Aorta (tissue), 5 donors: ENCODE results near the gene CALY. TPM values are rescaled to one million over a fixed set of nuclear protein-coding genes. Genes with fewer than 3 reads are reported as not detected.

Source experiments
- ATAC-seq: fragments of 200-7000 bp; cut with Tn5 transposase; one replicate; pipeline ENCODE4 v1.9.1; 2022; ENCODE audit warnings: moderate library complexity; ENCODE audit not compliant: low FRiP score
- DNase-seq, 2 donors: peaks; one replicate each; pipeline ENCODE4 v3.0.0-alpha.2; 2020
- H3K27ac ChIP-seq, 2 donors: one replicate each; pipeline ENCODE4 v1.5.1; 2013; ENCODE audit warnings: low read length in 2 of 2, mild to moderate bottlenecking in 2 of 2, moderate library complexity in 2 of 2, control low read depth in 1 of 2, inconsistent platforms in 1 of 2, low read depth in 1 of 2
- H3K27me3 ChIP-seq, 2 donors: one replicate each; pipeline ENCODE4 v1.6.1; 2013; ENCODE audit warnings: control low read depth in 1 of 2, low read length in 1 of 2, mild to moderate bottlenecking in 1 of 2, moderate library complexity in 1 of 2; ENCODE audit not compliant: insufficient read depth in 2 of 2, control insufficient read depth in 1 of 2
- H3K36me3 ChIP-seq, 2 donors: one replicate each; pipeline ENCODE4 v1.6.1; 2013; ENCODE audit warnings: control low read depth in 1 of 2, low read length in 1 of 2, mild to moderate bottlenecking in 1 of 2; ENCODE audit not compliant: insufficient read depth in 2 of 2, control insufficient read depth in 1 of 2
- H3K4me1 ChIP-seq, 2 donors: one replicate each; pipeline ENCODE4 v1.6.1; 2013; ENCODE audit warnings: low read length in 2 of 2, control low read depth in 1 of 2, mild to moderate bottlenecking in 1 of 2, moderate library complexity in 1 of 2; ENCODE audit not compliant: insufficient read depth in 2 of 2, control insufficient read depth in 1 of 2
- H3K4me3 ChIP-seq, 2 donors: one replicate each; pipeline ENCODE4 v1.5.1; 2013; ENCODE audit warnings: low read length in 2 of 2, control low read depth in 1 of 2, mild to moderate bottlenecking in 1 of 2
- H3K9me3 ChIP-seq: one replicate; pipeline ENCODE4 v1.6.1; 2013; ENCODE audit warnings: mild to moderate bottlenecking, low read length; ENCODE audit not compliant: control insufficient read depth
- WGBS, 2 donors: extraction: QIAGEN DNeasy Blood & Tissue Kit; methylation state at CpG; one replicate each; pipeline ENCODE4 v1.1.7; 2013; 5-methylcytosine and 5-hydroxymethylcytosine counted together
- intact Hi-C, 2 donors: fragments of 100-400 bp; cut with DNase I; formaldehyde crosslinking; loops; one replicate each; pipeline versions ENCODE4 v1.14.2 to v1.15.0; 2022
- polyA plus RNA-seq, 2 donors: library from polyadenylated mRNA; stranded (reverse); fragments of 200-250 nt; gene quantifications; one replicate each; pipeline ENCODE4 v1.2.3, GENCODE V29; 2013
- total RNA-seq, 2 donors: library from RNA; stranded (reverse); fragmentation: NEBNext Ultra II Directional; extraction: Animal tissue kit (Norgen Biotek cat#: 25700); gene quantifications; one replicate each; pipeline ENCODE4 v1.2.1, GENCODE V29; 2021
- donor health status: healthy with polysubstance abuse.
- donor health status: Bipolar disorder and iron deficiency.
- donor health status: DM: no; HTN: no; CAD: no.
- donor health status: DM: no; HTN: no; CAD: no.
- donor health status: DM: yes; HTN: yes; CAD: no.

Gene CALY
- total and polyA plus RNA-seq, 4 donors: not detected

- Histone ChIP-seq H3K9me3 (no peaks in the 10 kb centered on the region), H3K4me1 (no peaks in the 10 kb centered on the region), H3K36me3 (no peaks in the 10 kb centered on the region), H3K4me3 (no peak overlapping the region), H3K27me3 (no peaks in the 10 kb centered on the region), H3K27ac (no peak overlapping the region)
- intact Hi-C loops: no loop called here
- ATAC-seq (no peak), DNase-seq (no peak)
- WGBS, 2 donors: 70 to 83% methylated on average over 7 to 9 of the region's 9 CpGs
Observed at GRCh38 chr10:133349577-133350011, 12.9 kb upstream of the CALY start.

- Histone ChIP-seq H3K27ac (no peak overlapping the region), H3K9me3 (no peaks in the 10 kb centered on the region), H3K36me3 (no peaks in the 10 kb centered on the region), H3K4me1 (no peaks in the 10 kb centered on the region), H3K27me3 (no peaks in the 10 kb centered on the region), H3K4me3 (no peak overlapping the region)
- intact Hi-C loops: no loop called here
- no peak for ATAC-seq
- WGBS, 2 donors: 84 to 89% methylated on average over 8 of the region's 8 CpGs
- DNase-seq: no peak
Observed at GRCh38 chr10:133349160-133349568, 12.5 kb upstream of the CALY start.

GRCh38 chr10:133347710-133348517 lies 11.2 kb upstream of the CALY start:
- Histone ChIP-seq H3K4me1 (no peaks in the 10 kb centered on the region), H3K4me3 (no peak overlapping the region), H3K36me3 (no peaks in the 10 kb centered on the region), H3K9me3 (no peaks in the 10 kb centered on the region), H3K27ac (no peak overlapping the region), H3K27me3 (no peaks in the 10 kb centered on the region)
- DNase-seq: no peak
- ATAC-seq: no peak
- WGBS, 2 donors: 58% methylated on average over 16 of the region's 16 CpGs
- intact Hi-C loops: no loop called here

GRCh38 chr10:133346413-133346812 lies 9.7 kb upstream of the CALY start:
- no peaks in the 10 kb centered on the region for H3K27me3 ChIP-seq
- H3K36me3 ChIP-seq: no peaks in the 10 kb centered on the region
- no peak overlapping the region for H3K4me3 ChIP-seq
- H3K4me1 ChIP-seq: no peaks in the 10 kb centered on the region
- H3K27ac ChIP-seq: no peak overlapping the region
- DNase-seq (no peak), ATAC-seq (no peak)
- 57 to 64% methylated on average over 11 of the region's 11 CpGs for WGBS, 2 donors
- H3K9me3 ChIP-seq: no peaks in the 10 kb centered on the region
- intact Hi-C loops: no loop called here

- Histone ChIP-seq H3K4me1 (no peaks in the 10 kb centered on the region), H3K9me3 (no peaks in the 10 kb centered on the region), H3K36me3 (no peaks in the 10 kb centered on the region), H3K4me3 (no peak overlapping the region), H3K27ac (no peak overlapping the region), H3K27me3 (no peaks in the 10 kb centered on the region)
- no peak for DNase-seq
- intact Hi-C loops: no loop called here
- WGBS, 2 donors: 68 to 73% methylated on average over 5 of the region's 5 CpGs
- ATAC-seq: no peak
Observed at GRCh38 chr10:133344236-133344635, 7.5 kb upstream of the CALY start.

- Histone ChIP-seq H3K4me1 (no peaks in the 10 kb centered on the region), H3K36me3 (no peaks in the 10 kb centered on the region), H3K27me3 (no peaks in the 10 kb centered on the region), H3K9me3 (no peaks in the 10 kb centered on the region), H3K27ac (no peak overlapping the region), H3K4me3 (no peak overlapping the region)
- WGBS, 2 donors: 65 to 68% methylated on average over 9 of the region's 9 CpGs
- DNase-seq: no peak
- ATAC-seq: no peak
- intact Hi-C loops: no loop called here
Observed at GRCh38 chr10:133343558-133343957, 6.9 kb upstream of the CALY start.

GRCh38 chr10:133342942-133343341 lies 6.2 kb upstream of the CALY start:
- ATAC-seq (no peak), DNase-seq (no peak)
- H3K4me1 ChIP-seq: no peaks in the 10 kb centered on the region
- H3K36me3 ChIP-seq: no peaks in the 10 kb centered on the region
- no peak overlapping the region for H3K27ac ChIP-seq
- H3K27me3 ChIP-seq: no peaks in the 10 kb centered on the region
- intact Hi-C loops: no loop called here
- 71 to 74% methylated on average over 8 of the region's 8 CpGs for WGBS, 2 donors
- no peaks in the 10 kb centered on the region for H3K9me3 ChIP-seq
- H3K4me3 ChIP-seq: no peak overlapping the region

- H3K27me3 ChIP-seq: no peaks in the 10 kb centered on the region
- no peak for ATAC-seq
- 86 to 87% methylated on average over 4 of the region's 4 CpGs for WGBS, 2 donors
Observed at GRCh38 chr10:133341983-133342382, 5.3 kb upstream of the CALY start.

GRCh38 chr10:133339708-133340380 lies 3.1 kb upstream of the CALY start:
- intact Hi-C loops: no loop called here
- Histone ChIP-seq H3K4me1 (no peaks in the 10 kb centered on the region), H3K27me3 (no peaks in the 10 kb centered on the region), H3K9me3 (no peaks in the 10 kb centered on the region), H3K36me3 (no peaks in the 10 kb centered on the region), H3K27ac (no peak overlapping the region), H3K4me3 (no peak overlapping the region)
- 90 to 93% methylated on average over 13 of the region's 13 CpGs for WGBS, 2 donors
- DNase-seq (no peak), ATAC-seq (no peak)

More at GRCh38 chr10:133341983-133342382, 5.3 kb upstream of the CALY start:
- Histone ChIP-seq H3K9me3 (no peaks in the 10 kb centered on the region), H3K36me3 (no peaks in the 10 kb centered on the region), H3K27ac (no peak overlapping the region), H3K4me1 (no peaks in the 10 kb centered on the region), H3K4me3 (no peak overlapping the region)
- intact Hi-C loops: no loop called here
- no peak for DNase-seq
